ENCODE measurements around the gene RRP1.

RRP1 gene

GRCh38 chr21:43758111-43758641 is 31.2 kb upstream of the RRP1 start:
- no peak for DNase-seq (ENCODE audit: low read depth, low spot score)

- no peak for DNase-seq (ENCODE audit: low read depth, low spot score)
Measured at GRCh38 chr21:43758811-43759210, 30.6 kb upstream of the RRP1 start.

DNA sequence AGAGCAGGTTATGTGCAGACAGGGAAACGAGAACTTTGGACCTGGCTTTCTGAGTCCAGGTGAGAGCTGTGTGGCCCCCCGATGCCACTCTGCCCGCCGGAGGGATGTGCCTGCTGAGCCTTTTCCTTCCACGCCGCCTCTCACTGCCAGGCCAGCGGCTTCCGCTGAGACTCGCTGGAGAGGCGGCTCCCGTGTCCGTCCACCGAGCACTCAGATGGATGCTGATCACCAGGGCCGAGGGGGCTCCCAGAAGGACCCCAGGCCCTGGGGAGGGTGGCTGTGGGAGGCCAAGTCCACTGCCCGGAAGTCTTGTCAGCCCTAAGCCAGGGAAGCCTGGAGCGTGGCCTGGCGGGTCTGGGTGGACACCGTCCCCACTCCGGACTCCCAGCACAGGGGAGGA is 29.7 kb upstream of the RRP1 start:
- DNase-seq (ENCODE audit: low read depth, low spot score), result no peak

- no peak for DNase-seq (ENCODE audit: low read depth, low spot score)
Measured at GRCh38 chr21:43760391-43760958, 28.9 kb upstream of the RRP1 start.

DNA sequence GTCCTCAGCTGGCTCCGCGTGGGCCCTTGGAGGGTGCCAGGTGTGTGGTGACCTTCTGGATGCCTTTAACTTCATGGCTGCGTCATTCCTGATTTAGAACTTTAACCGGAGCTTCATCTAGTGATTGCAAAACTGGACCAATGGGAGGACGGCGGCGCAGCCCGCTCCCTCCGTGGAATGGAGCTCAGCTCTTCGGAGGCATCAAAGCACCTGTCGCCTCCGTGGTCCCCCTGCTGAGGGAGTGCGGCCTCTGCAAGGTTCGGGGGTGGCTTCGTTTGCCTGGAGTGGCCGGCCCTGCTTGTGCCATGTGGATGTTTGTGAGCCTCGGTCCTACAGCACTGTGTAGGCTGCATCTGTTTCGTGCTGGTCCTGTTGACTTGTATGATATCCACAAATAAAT is 27.5 kb upstream of the RRP1 start:
- DNase-seq (ENCODE audit: low read depth, low spot score), result no peak

GRCh38 chr21:43762303-43763128 is 26.9 kb upstream of the RRP1 start:
- DNase-seq (ENCODE audit: low read depth, low spot score), result no peak

DNA sequence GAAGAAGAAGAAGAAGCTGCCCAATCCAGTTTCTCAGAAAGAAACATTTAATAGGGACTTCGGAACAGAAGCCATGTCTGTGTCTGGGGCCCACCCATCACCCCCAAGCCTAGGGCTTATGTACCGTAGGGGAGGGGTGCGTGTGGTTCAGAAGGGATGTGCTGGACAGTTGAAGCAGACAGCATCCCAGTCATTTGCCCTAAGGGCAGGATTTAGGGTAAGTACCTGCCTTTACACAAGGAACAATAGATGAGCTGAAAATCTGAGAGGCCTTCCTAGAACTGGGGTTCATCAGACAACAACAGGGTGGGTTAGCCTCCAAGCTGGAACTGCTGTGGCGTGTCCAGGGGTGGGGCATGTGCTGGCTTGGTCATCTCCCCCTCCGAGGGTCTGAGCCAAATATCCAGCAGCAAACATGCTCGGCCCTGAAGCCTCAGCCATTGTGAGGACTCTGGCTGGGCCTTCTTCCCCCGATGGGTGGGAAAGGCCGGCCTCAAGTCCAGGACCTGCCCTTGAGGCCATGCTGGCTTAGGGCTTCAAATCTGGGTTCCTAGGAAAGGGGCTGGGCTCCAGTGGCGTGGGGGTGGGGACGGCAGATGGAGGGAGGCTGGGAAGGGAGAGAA is 25.4 kb upstream of the RRP1 start:
- DNase-seq (ENCODE audit: low read depth, low spot score), result no peak

- no peak for DNase-seq (ENCODE audit: low read depth, low spot score)
Measured at GRCh38 chr21:43764576-43765495, 24.5 kb upstream of the RRP1 start.

DNA sequence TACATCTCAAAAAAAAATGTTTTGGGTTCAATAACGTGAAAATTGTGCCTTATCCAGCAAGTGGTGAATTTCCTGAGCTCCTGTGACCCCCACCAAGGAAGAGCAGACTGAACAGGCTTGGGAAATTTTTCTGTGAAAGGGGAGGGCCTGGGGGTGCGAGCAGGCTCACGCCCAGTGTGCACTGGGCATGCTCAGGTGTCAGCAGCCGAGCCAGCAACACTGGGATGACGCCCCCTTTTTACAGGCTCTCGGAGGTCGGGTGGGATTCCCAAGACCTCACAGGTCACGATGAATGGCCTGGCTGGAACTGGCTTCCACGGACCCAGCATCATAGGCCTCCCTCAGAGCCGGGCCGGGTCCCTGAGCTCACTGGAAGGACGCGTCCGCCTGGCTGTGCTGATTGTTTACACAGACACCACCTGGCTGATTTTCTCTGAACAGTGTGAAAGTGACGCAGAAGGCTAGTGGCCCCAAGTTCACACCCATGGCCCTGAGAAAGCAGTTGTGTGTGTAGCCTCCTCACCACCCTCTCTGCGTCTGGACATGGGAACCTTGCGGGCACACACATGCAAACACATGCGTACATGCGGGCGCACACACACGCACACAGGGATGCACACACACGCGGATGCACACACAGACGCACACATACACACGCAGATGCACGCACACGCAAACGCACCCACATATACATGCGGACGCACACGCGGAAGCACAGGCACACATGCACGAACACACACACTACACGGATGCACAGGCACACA is 22.5 kb upstream of the RRP1 start:
- DNase-seq (ENCODE audit: low read depth, low spot score), result no peak

DNA sequence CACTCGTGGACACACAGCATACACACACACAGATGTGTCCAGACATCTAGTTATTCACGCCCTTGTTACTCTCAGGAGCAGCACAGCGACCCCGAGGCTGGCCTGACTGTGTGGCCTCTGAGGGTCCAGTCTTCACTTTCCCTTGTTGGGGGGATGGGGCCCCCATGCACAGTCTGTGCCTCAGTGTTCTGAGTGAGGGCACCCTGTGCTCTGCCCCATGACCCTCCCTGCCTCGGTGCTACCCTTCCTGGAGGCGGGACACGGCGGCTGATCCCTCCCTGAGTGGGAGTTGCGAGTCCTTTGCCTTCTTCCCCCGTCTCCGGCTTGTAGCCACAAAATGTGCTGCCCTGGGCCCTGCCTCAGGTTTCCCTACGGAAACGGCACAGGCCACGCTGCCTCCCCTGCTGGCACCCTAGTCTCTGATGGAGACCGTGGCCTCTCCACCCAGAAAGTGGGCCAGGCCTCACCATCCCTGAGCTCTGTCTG is 21.8 kb upstream of the RRP1 start:
- DNase-seq (ENCODE audit: low read depth, low spot score), result no peak

GRCh38 chr21:43767984-43768867 is 21.2 kb upstream of the RRP1 start:
- no peak for DNase-seq (ENCODE audit: low read depth, low spot score)

- DNase-seq (ENCODE audit: low read depth, low spot score), result no peak
Measured at GRCh38 chr21:43768868-43769167, 20.6 kb upstream of the RRP1 start.

GRCh38 chr21:43769325-43769958 is 19.9 kb upstream of the RRP1 start:
- no peak for DNase-seq (ENCODE audit: low read depth, low spot score)

GRCh38 chr21:43770066-43770655 is 19.2 kb upstream of the RRP1 start:
- DNase-seq (ENCODE audit: low read depth, low spot score), result no peak

GRCh38 chr21:43771199-43771675 is 18.1 kb upstream of the RRP1 start:
- DNase-seq (ENCODE audit: low read depth, low spot score), result no peak

GRCh38 chr21:43771698-43772424 is 17.5 kb upstream of the RRP1 start:
- DNase-seq (ENCODE audit: low read depth, low spot score), result no peak

DNA sequence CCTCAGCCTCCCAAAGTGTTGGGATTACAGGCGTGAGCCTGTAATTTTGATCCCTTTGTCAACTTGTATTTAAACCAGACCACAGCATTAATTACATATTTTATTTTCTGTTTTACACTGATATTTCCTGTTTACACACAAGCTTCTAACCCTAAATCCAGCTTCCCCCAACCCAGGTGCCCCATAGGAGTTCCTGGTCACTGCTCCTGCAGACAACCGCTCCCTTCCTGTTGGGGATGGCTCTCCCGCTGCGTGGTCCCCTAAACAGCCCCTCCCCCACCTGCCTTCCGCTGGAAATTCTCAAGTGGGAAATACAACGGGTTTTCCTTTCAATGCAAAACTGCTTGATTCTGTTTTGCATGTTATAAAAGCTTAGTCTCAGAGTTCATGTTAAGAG is 17.0 kb upstream of the RRP1 start:
- DNase-seq (ENCODE audit: low read depth, low spot score), result no peak

- no peak for DNase-seq (ENCODE audit: low read depth, low spot score)
Measured at GRCh38 chr21:43774163-43774562, 15.2 kb upstream of the RRP1 start.
